Heart right ventricle (tissue), 16 donors: ENCODE measurements around the gene MYO1H. TPM values are rescaled to one million over a fixed set of nuclear protein-coding genes. Genes with fewer than 3 reads are reported as not detected.

ENCODE experiments used
- ATAC-seq, 8 donors: fragments of 200-7000 bp; cut with Tn5 transposase; one replicate each; pipeline ENCODE4 v1.9.1; 2020; ENCODE audit warnings: mild to moderate bottlenecking in 8 of 8, moderate library complexity in 8 of 8, moderate number of reproducible peaks in 1 of 8
- DNase-seq, 2 donors: peaks; one replicate each; pipeline ENCODE4 v3.0.0-alpha.2; 2020
- H3K27ac ChIP-seq, 10 donors: fragments of 200-600 bp; sonication (generic) in 2 of 10; one replicate each; pipeline versions ENCODE4 v1.5.0 to v1.8.0; 2020 to 2022; ENCODE audit warnings: mild to moderate bottlenecking in 3 of 10
- H3K27me3 ChIP-seq, 7 donors: fragments of 200-600 bp; one replicate each; pipeline ENCODE4 v1.8.0; 2021 to 2022; ENCODE audit warnings: mild to moderate bottlenecking in 2 of 7
- H3K36me3 ChIP-seq, 9 donors: fragments of 200-600 bp; sonication (generic) in 1 of 9; one replicate each; pipeline versions ENCODE4 v1.5.0 to v1.8.0; 2020 to 2022; ENCODE audit warnings: mild to moderate bottlenecking in 2 of 9
- H3K4me1 ChIP-seq, 9 donors: fragments of 200-600 bp; sonication (generic) in 1 of 9; one replicate each; pipeline versions ENCODE4 v1.5.0 to v1.8.0; 2020 to 2022; ENCODE audit warnings: mild to moderate bottlenecking in 4 of 9
- H3K4me3 ChIP-seq, 10 donors: fragments of 200-600 bp; sonication (generic) in 2 of 10; one replicate each; pipeline versions ENCODE4 v1.5.0 to v1.8.0; 2020 to 2022; ENCODE audit warnings: mild to moderate bottlenecking in 7 of 10, moderate library complexity in 2 of 10
- H3K9me3 ChIP-seq, 11 donors: fragments of 200-600 bp in 10 of 11; sonication (generic) in 2 of 11; one replicate each; pipeline versions ENCODE4 v1.5.0 to v1.8.0; 2013 to 2022; ENCODE audit warnings: mild to moderate bottlenecking in 2 of 11, control low read depth in 1 of 11, moderate library complexity in 1 of 11
- WGBS, 2 donors: extraction: QIAGEN DNeasy Blood & Tissue Kit; methylation state at CpG; one replicate each; pipeline ENCODE4 v1.1.7; 2013; ENCODE audit warnings: inconsistent platforms in 1 of 2; 5-methylcytosine and 5-hydroxymethylcytosine counted together
- intact Hi-C, 10 donors: fragments of 100-400 bp; cut with DNase I; formaldehyde crosslinking; loops; one replicate each; pipeline versions ENCODE4 v1.11.1 to v1.14.2; 2022
- polyA plus RNA-seq, 2 donors: library from polyadenylated mRNA; stranded (reverse); fragments of 200-250 nt; gene quantifications; one replicate each; pipeline ENCODE4 v1.2.3, GENCODE V29; 2013
- total RNA-seq, 10 donors: library from RNA; stranded (reverse); fragmentation: NEBNext Ultra II Directional in 3 of 10; extraction: Animal tissue kit (Norgen Biotek cat#: 25700) in 3 of 10; gene quantifications; one replicate each; pipeline versions ENCODE4 v1.2.1 to v1.2.4, GENCODE V29; 2021 to 2023
- TF ChIP-seq, protein P1 (sequence below), 9 donors: fragments of 200-600 bp; sonication (generic) in 2 of 9; IDR thresholded peaks; one replicate each; pipeline versions ENCODE4 v1.5.0 to v1.8.0; 2021 to 2022; ENCODE audit warnings: antibody characterized with exemption in 9 of 9, mild to moderate bottlenecking in 5 of 9, moderate library complexity in 1 of 9
- donor health status: Arrhythmogenic right ventricular cardiomyopathy.
- donor health status: ischemic (EF 13 %, LVEDD 7.1; RV severe dilation, severe dysfunction).
- donor health status: healthy with polysubstance abuse.
- donor health status: DM: no; HTN: yes; CAD: no.
- donor health status: DM: no; HTN: no; CAD: no.
- donor health status: ischemic (EF 25% LVEDD 6.9; RV normal size, moderate dysfunction).
- donor health status: ischemic (EF 25% LVEDD 5.7; RV mildly dilated, moderate dysfunction).
- donor health status: healthy.
- donor health status: DM: yes; HTN: yes; CAD: no.
- donor health status: Ischemic cardiomyopathy.
- donor health status: ischemic (EF 35%, LVEDD 5.7; RV mildly dilated, moderate dysfunction).
- donor health status: nonischemic (EF 11% LVEDD 7.7; RV severe dilation, severe dysfunction).
- donor health status: DM: yes; HTN: yes; CAD: no.
- donor health status: PGD.
- donor health status: ischemic (EF 29% LVEDD 5.4; RV normal size, mild dysfunction).
- donor health status: nonischemic (EF 23%, LVEDD 6.1; RV moderate dilation, normal function).

Gene MYO1H
- total and polyA plus RNA-seq, 12 donors, result 0.07 to 1.3 (median 0.51) TPM; not detected in 4

- Histone ChIP-seq H3K27me3 (peaks cover 0 to 8% (median 0%) of the 10 kb centered on the region in 7 donors), H3K9me3 (no peaks in the 10 kb centered on the region), H3K27ac (no peak overlapping the region), H3K36me3 (no peaks in the 10 kb centered on the region), H3K4me3 (no peak overlapping the region), H3K4me1 (no peaks in the 10 kb centered on the region)
- TF ChIP-seq, protein P1, sequence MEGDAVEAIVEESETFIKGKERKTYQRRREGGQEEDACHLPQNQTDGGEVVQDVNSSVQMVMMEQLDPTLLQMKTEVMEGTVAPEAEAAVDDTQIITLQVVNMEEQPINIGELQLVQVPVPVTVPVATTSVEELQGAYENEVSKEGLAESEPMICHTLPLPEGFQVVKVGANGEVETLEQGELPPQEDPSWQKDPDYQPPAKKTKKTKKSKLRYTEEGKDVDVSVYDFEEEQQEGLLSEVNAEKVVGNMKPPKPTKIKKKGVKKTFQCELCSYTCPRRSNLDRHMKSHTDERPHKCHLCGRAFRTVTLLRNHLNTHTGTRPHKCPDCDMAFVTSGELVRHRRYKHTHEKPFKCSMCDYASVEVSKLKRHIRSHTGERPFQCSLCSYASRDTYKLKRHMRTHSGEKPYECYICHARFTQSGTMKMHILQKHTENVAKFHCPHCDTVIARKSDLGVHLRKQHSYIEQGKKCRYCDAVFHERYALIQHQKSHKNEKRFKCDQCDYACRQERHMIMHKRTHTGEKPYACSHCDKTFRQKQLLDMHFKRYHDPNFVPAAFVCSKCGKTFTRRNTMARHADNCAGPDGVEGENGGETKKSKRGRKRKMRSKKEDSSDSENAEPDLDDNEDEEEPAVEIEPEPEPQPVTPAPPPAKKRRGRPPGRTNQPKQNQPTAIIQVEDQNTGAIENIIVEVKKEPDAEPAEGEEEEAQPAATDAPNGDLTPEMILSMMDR (IDR thresholded peaks at IDR 0.05), result no peak
- WGBS, 2 donors, result 89 to 93% methylated on average over 3 of the region's 3 CpGs
- no peak for DNase-seq
- ATAC-seq, result no peak
- intact Hi-C loops, result no loop called here
Measured at GRCh38 chr12:109329003-109329402, 18.7 kb upstream of the MYO1H start.

DNA sequence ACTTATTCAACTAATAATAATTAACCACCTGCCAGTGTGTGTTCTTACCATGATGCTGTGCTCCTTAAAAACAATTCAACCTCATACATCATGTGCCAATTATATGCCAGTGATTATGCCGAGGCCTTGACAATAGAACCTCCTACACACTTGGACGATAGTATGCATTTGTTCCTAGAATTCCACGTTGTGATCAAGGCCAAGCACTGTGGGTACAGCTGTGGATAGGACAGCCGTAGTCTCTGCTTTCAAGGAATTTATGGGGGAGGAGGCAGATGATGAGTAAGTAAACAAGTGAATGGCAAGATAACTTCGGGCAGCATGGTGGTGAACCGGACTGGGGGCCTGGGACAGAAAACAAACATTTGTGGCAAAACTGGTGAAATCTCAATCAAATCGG is 18.0 kb upstream of the MYO1H start:
- TF ChIP-seq, protein P1 (IDR thresholded peaks at IDR 0.05), result no peak
- WGBS, 2 donors, result 65 to 70% methylated on average over 7 of the region's 7 CpGs
- Histone ChIP-seq H3K4me3 (no peak overlapping the region), H3K27me3 (peaks cover 0 to 8% (median 0%) of the 10 kb centered on the region in 7 donors), H3K4me1 (no peaks in the 10 kb centered on the region), H3K36me3 (no peaks in the 10 kb centered on the region), H3K27ac (no peak overlapping the region), H3K9me3 (no peaks in the 10 kb centered on the region)
- ATAC-seq (no peak), DNase-seq (no peak)
- intact Hi-C loops, result no loop called here

- TF ChIP-seq, protein P1 (IDR thresholded peaks at IDR 0.05), result no peak
- intact Hi-C loops, result no loop called here
- 84 to 85% methylated on average over 16 of the region's 16 CpGs for WGBS, 2 donors
Measured at GRCh38 chr12:109330282-109331230, 17.1 kb upstream of the MYO1H start.

GRCh38 chr12:109331301-109331952 is 16.3 kb upstream of the MYO1H start:
- intact Hi-C loops, result no loop called here
- 45 to 61% methylated on average over 7 of the region's 7 CpGs for WGBS, 2 donors
- H3K27me3 ChIP-seq, result peaks cover 0 to 14% (median 0%) of the 10 kb centered on the region in 7 donors
- ATAC-seq (no peak), DNase-seq (no peak)
- no peaks in the 10 kb centered on the region for H3K4me1 ChIP-seq
- TF ChIP-seq, protein P1 (IDR thresholded peaks at IDR 0.05), result no peak
- H3K27ac ChIP-seq, result no peak overlapping the region
- H3K4me3 ChIP-seq, result no peak overlapping the region
- no peaks in the 10 kb centered on the region for H3K9me3 ChIP-seq
- H3K36me3 ChIP-seq, result no peaks in the 10 kb centered on the region

More at GRCh38 chr12:109330282-109331230, 17.1 kb upstream of the MYO1H start:
- DNase-seq (no peak), ATAC-seq (no peak)
- Histone ChIP-seq H3K4me1 (no peaks in the 10 kb centered on the region), H3K36me3 (no peaks in the 10 kb centered on the region), H3K4me3 (no peak overlapping the region), H3K27me3 (peaks cover 0 to 14% (median 0%) of the 10 kb centered on the region in 7 donors), H3K9me3 (no peaks in the 10 kb centered on the region), H3K27ac (no peak overlapping the region)
